ENCODE measurements around the gene GNA14. TPM values are rescaled to one million over a fixed set of nuclear protein-coding genes. Genes with fewer than 3 reads are reported as not detected.

Gene GNA14
- polyA plus RNA-seq, 2 of the 4 experiments (the other 2 are of a cell fraction): 0.04 to 0.06 TPM

- POLR2A ChIA-PET: no interaction called here
- TF ChIP-seq CHD2 (IDR thresholded peaks at IDR 0.05; ENCODE audit: low read length, partially characterized antibody): no peak
- TF ChIP-seq JUNB (IDR thresholded peaks at IDR 0.05): no peak
- no peak for TF ChIP-seq ZSCAN20 (CRISPR knock-in tag; IDR thresholded peaks at IDR 0.05)
- no peak for TF ChIP-seq RCOR1 (IDR thresholded peaks at IDR 0.05; ENCODE audit: low read depth, low read length)
- no peak for TF ChIP-seq HOXA7 (CRISPR knock-in tag; IDR thresholded peaks at IDR 0.05)
- no peak for TF ChIP-seq RFX5 (IDR thresholded peaks at IDR 0.05)
- no peak for TF ChIP-seq MAX (IDR thresholded peaks at IDR 0.05)
- TF ChIP-seq NFE2L2 (conservative IDR thresholded peaks at IDR 0.05; ENCODE audit: low read length): no peak
- TF ChIP-seq HOXB5 (CRISPR knock-in tag; IDR thresholded peaks at IDR 0.05): no peak
- no peak for TF ChIP-seq RAD21 (conservative IDR thresholded peaks at IDR 0.05 in 1 of 2, IDR thresholded peaks at IDR 0.05 in 1 of 2)
- TF ChIP-seq CHD4 (IDR thresholded peaks at IDR 0.05; ENCODE audit: borderline replicate concordance): no peak
- no peak for TF ChIP-seq HEYL (CRISPR knock-in tag; IDR thresholded peaks at IDR 0.05)
- no peak for TF ChIP-seq TFCP2L1 (CRISPR knock-in tag; IDR thresholded peaks at IDR 0.05)
- no peak for TF ChIP-seq RNF2 (IDR thresholded peaks at IDR 0.05; ENCODE audit: borderline replicate concordance, low read depth)
- TF ChIP-seq NPAS2 (CRISPR knock-in tag; IDR thresholded peaks at IDR 0.05; ENCODE audit: borderline replicate concordance): no peak
- no peak for TF ChIP-seq CTCF (IDR thresholded peaks at IDR 0.05)
- no peak for ATAC-seq
- no peak for FAIRE-seq
- WGBS (ENCODE audit: missing lambda C conversion rate): 73% methylated on average over 6 of the region's 6 CpGs
- DNase-seq (ENCODE audit: low read depth in 1 of 2, low spot score in 1 of 2): no peak
- Histone ChIP-seq H3K27ac (no peak overlapping the region), H3K9me3 (no peaks in the 10 kb centered on the region), H3K4me3 (no peak overlapping the region), H3K4me2 (no peak overlapping the region), H3K4me1 (no peaks in the 10 kb centered on the region)
- CTCF ChIA-PET: interaction anchor here (1.1 to 14.5 kb wide), 6 partner anchors 9 to 603 kb away, joined by 3 to 238 read pairs (median 46); no protein-coding TSS in a partner anchor
Measured at GRCh38 chr9:77432053-77432452, 216.1 kb downstream of the GNA14 start.

GRCh38 chr9:77429928-77430327, 218.2 kb downstream of the GNA14 start:
- POLR2A ChIA-PET: no interaction called here
- TF ChIP-seq ZC3H11A (IDR thresholded peaks at IDR 0.05) (no peak), PBX3 (IDR thresholded peaks at IDR 0.05) (no peak), MAFK (IDR thresholded peaks at IDR 0.05; ENCODE audit: partially characterized antibody) (no peak), ZNF302 (CRISPR knock-in tag; IDR thresholded peaks at IDR 0.05) (no peak), PHF8 (IDR thresholded peaks at IDR 0.05; ENCODE audit: borderline replicate concordance, low read depth) (no peak), JUN (IDR thresholded peaks at IDR 0.05) (no peak), ESRRA (IDR thresholded peaks at IDR 0.05; ENCODE audit: borderline replicate concordance, low read length) (no peak), MAX (IDR thresholded peaks at IDR 0.05) (no peak), TFCP2L1 (CRISPR knock-in tag; IDR thresholded peaks at IDR 0.05) (no peak), KDM1A (IDR thresholded peaks at IDR 0.05; ENCODE audit: low read depth) (no peak), RAD21 (conservative IDR thresholded peaks at IDR 0.05 in 1 of 2, IDR thresholded peaks at IDR 0.05 in 1 of 2) (no peak)
- CTCF ChIA-PET: interaction anchor here (1.1 to 2.8 kb wide), 2 partner anchors 10 to 27 kb away, joined by 3 to 9 read pairs; no protein-coding TSS in a partner anchor

More at GRCh38 chr9:77429928-77430327, 218.2 kb downstream of the GNA14 start:
- no peak overlapping the region for H3K27ac ChIP-seq
- no peak for FAIRE-seq
- no peak overlapping the region for H3K4me3 ChIP-seq
- no peak for ATAC-seq
- no peak for DNase-seq (ENCODE audit: low read depth in 1 of 2, low spot score in 1 of 2)
- 82% methylated on average over 2 of the region's 2 CpGs for WGBS (ENCODE audit: missing lambda C conversion rate)
- H3K4me1 ChIP-seq: no peaks in the 10 kb centered on the region
- no peaks in the 10 kb centered on the region for H3K9me3 ChIP-seq
- H3K4me2 ChIP-seq: no peak overlapping the region
